A673 (cell line): Measurements from ENCODE around the gene PTPA. TPM values are rescaled to one million over a fixed set of nuclear protein-coding genes. Genes with fewer than 3 reads are reported as not detected.
A peak's percentile ranks its signal among the peaks of the same experiment; 100 is the strongest.

Source experiments
- Bru-seq: library from RNA; stranded (reverse); fragments of 400-500 nt; gene quantifications from one replicate; lab custom pipeline; 2021; lab: Mats Ljungman, UMichigan
- BruChase-seq, 2 experiments: library from RNA; stranded (reverse); fragments of 400-500 nt; gene quantifications; one replicate each; lab custom pipeline; 2021; lab: Mats Ljungman, UMichigan
- BruUV-seq: library from RNA; stranded (reverse); fragments of 400-500 nt; replicated peaks from 2 replicates; lab custom pipeline; 2021; lab: Mats Ljungman, UMichigan
- CTCF ChIA-PET: fragments of 300-600 bp; sonication (Branson Sonifier 250); formaldehyde crosslinking; loops from one replicate; lab custom pipeline; 2022; ENCODE audit warnings: antibody characterized with exemption; lab: Charles Lee
- POLR2A ChIA-PET: fragments of 300-600 bp; sonication (Branson Sonifier 250); formaldehyde crosslinking; loops from one replicate; lab custom pipeline; 2022; ENCODE audit warnings: antibody characterized with exemption; ENCODE audit not compliant: low non-redundant PET; lab: Charles Lee
- DNase-seq: peaks from one replicate; pipeline ENCODE4 v3.0.0-alpha.2; 2015; ENCODE audit warnings: low spot score
- H3K27ac ChIP-seq: fragments of 200-600 bp; sonication (generic); 2 replicates; pipeline ENCODE4 v1.5.1; 2016; ENCODE audit warnings: mixed run types, low read depth, mild to moderate bottlenecking, mixed read lengths, antibody characterized with exemption, low read length; ENCODE audit not compliant: poor library complexity, severe bottlenecking
- H3K27me3 ChIP-seq: fragments of 200-600 bp; sonication (generic); replicated peaks from 2 replicates; pipeline ENCODE4 v1.6.1; 2017; ENCODE audit warnings: mixed run types, low read depth, mild to moderate bottlenecking, mixed read lengths, antibody characterized with exemption, low read length; ENCODE audit not compliant: insufficient read depth, poor library complexity
- H3K36me3 ChIP-seq: fragments of 200-600 bp; sonication (generic); 2 replicates; pipeline ENCODE4 v1.6.1; 2016; ENCODE audit warnings: mixed run types, mild to moderate bottlenecking, mixed read lengths, antibody characterized with exemption, low read length; ENCODE audit not compliant: insufficient read depth, poor library complexity, severe bottlenecking
- H3K4me1 ChIP-seq: fragments of 200-600 bp; sonication (generic); 2 replicates; pipeline ENCODE4 v1.6.1; 2017; ENCODE audit warnings: mixed run types, mild to moderate bottlenecking, mixed read lengths, antibody characterized with exemption, low read length; ENCODE audit not compliant: insufficient read depth, poor library complexity, severe bottlenecking
- H3K4me3 ChIP-seq: fragments of 200-600 bp; sonication (generic); 2 replicates; pipeline ENCODE4 v1.5.1; 2016; ENCODE audit warnings: low read depth, mixed run types, mild to moderate bottlenecking, mixed read lengths, low read length; ENCODE audit not compliant: poor library complexity, severe bottlenecking
- H3K9me3 ChIP-seq: fragments of 200-600 bp; sonication (generic); 2 replicates; pipeline ENCODE4 v1.6.1; 2016; ENCODE audit warnings: mixed run types, low read depth, mild to moderate bottlenecking, mixed read lengths, antibody characterized with exemption, low read length; ENCODE audit not compliant: poor library complexity, severe bottlenecking
- CTCF ChIP-seq: fragments of 300-800, 200-600 bp; sonication (generic); conservative IDR thresholded peaks from 2 replicates; pipeline ENCODE4 v1.5.1; 2017; ENCODE audit warnings: low read depth, mild to moderate bottlenecking, antibody characterized with exemption, low read length, moderate library complexity, mixed read lengths
- EZH2 ChIP-seq: fragments of 200-600 bp; sonication (generic); IDR thresholded peaks from 2 replicates; pipeline ENCODE4 v1.6.1; 2017; ENCODE audit warnings: borderline replicate concordance, low read depth, mild to moderate bottlenecking, mixed read lengths, antibody characterized with exemption, low read length; ENCODE audit not compliant: poor library complexity, severe bottlenecking
- intact Hi-C: fragments of 100-400 bp; cut with micrococcal nuclease; formaldehyde crosslinking; loops from one replicate; pipeline ENCODE4 v1.10.0; 2022; ENCODE audit not compliant: unreplicated experiment
- long read RNA-seq: library from polyadenylated mRNA; stranded (forward); transcript quantifications from one replicate; pipeline ENCODE4 v2.0.0, GENCODE V29; 2022
- total RNA-seq: library from RNA; stranded (reverse); gene quantifications from 2 replicates; pipeline ENCODE4 v1.2.3, GENCODE V29; 2021

PTPA gene
- total RNA-seq (153 and 157 TPM in 2 replicates), Bru-seq, nascent RNA (percentile 67 among the genes with signal in this experiment), BruChase-seq, experiment 1, labeled RNA remaining after a 2-hour chase (percentile 67 among the genes with signal in this experiment), BruChase-seq, experiment 2, labeled RNA remaining after a 6-hour chase (percentile 79 among the genes with signal in this experiment)
- long read RNA-seq, partial matches to known transcripts: 10 of 16 reads
- long read RNA-seq, other reads (novel, unspliced or antisense): 3 of 16 reads

GRCh38 chr9:129110740-129111527, at the start of gene PTPA, which contains the start of gene CRAT:
PTPA (plus strand) TSS chr9:129111415; CDS start chr9:129111601, 186 bp downstream.
CRAT (minus strand) TSS chr9:129110793; CDS start chr9:129110509, 284 bp downstream.
- no peak for TF ChIP-seq CTCF
- no peak for TF ChIP-seq EZH2
- ChIA-PET CTCF (interaction anchor here (0.6 to 0.7 kb wide), 3 partner anchors 194 to 861 kb away, joined by 3 to 4 read pairs (median 3); no protein-coding TSS in a partner anchor), POLR2A (interaction anchor here (0.5 kb wide), 1 partner anchor 1210 kb away, joined by 14 read pairs; no protein-coding TSS in a partner anchor)
- DNase-seq: peak; percentile 95
- H3K27me3 ChIP-seq: no peaks in the 10 kb centered on the region
- intact Hi-C loops: loop anchor here (2.0 kb wide), 2 partner anchors 16 to 30 kb away; partner anchors contain the start of gene DOLPP1
- H3K4me3 ChIP-seq: peak within 1 kb of the TSS; percentile 88
- no peaks in the 10 kb centered on the region for H3K9me3 ChIP-seq
- no TSS peak for BruUV-seq
- H3K36me3 ChIP-seq: no peaks in the 10 kb centered on the region
- peaks cover 11% of the 10 kb centered on the region for H3K4me1 ChIP-seq
- peak within 1 kb of the TSS; percentile 94 for H3K27ac ChIP-seq

- ChIA-PET POLR2A (no interaction called here), CTCF (no interaction called here)
- H3K4me1 ChIP-seq: no peaks in the 10 kb centered on the region
- no peak for DNase-seq
- no TSS peak for BruUV-seq
- intact Hi-C loops: no loop called here
- no peaks in the 10 kb centered on the region for H3K27me3 ChIP-seq
- no peaks in the 10 kb centered on the region for H3K9me3 ChIP-seq
- H3K36me3 ChIP-seq: peaks cover 3% of the 10 kb centered on the region
- TF ChIP-seq EZH2: no peak
- no peak for TF ChIP-seq CTCF
- H3K4me3 ChIP-seq: no peak overlapping the region
- no peak overlapping the region for H3K27ac ChIP-seq
These were observed 48.2 kb upstream of the PTPA start for GRCh38 chr9:129063061-129063460.

DNA sequence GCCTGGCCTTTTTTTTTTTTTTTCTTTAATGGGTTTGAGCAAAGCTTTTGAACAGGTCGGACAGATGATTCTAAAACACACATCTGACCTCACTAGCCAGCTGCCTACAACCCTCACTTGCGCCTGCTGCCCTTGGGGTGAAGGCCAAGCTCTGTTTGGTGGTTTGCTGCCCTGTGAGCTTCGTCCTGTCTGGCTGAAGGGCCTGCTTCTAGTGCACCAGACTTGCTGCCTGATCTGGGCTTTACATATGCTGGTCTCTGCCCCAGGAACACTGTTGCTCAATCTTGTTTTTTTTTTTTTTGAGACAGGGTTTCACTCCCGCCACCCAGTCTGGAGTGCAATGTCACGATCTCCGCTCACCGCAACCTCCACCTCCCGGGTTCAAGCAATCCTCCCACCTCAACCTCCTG, 46.7 kb upstream of the PTPA start:
- CTCF ChIA-PET: no interaction called here
- POLR2A ChIA-PET: no interaction called here
- Histone ChIP-seq H3K9me3 (no peaks in the 10 kb centered on the region), H3K36me3 (peaks cover 3% of the 10 kb centered on the region), H3K4me1 (no peaks in the 10 kb centered on the region), H3K4me3 (no peak overlapping the region), H3K27ac (no peak overlapping the region), H3K27me3 (no peaks in the 10 kb centered on the region)
- DNase-seq: no peak
- intact Hi-C loops: no loop called here
- no TSS peak for BruUV-seq
- no peak for TF ChIP-seq EZH2
- TF ChIP-seq CTCF: no peak
